H9 (cell line): ENCODE data around the gene GSS. TPM values are rescaled to one million over a fixed set of nuclear protein-coding genes. Genes with fewer than 3 reads are reported as not detected.

Experiments
- DNase-seq: peaks from one replicate; pipeline ENCODE4 v3.0.0-alpha.2; 2017
- H2AFZ ChIP-seq: one replicate; pipeline ENCODE4 v1.6.1; 2013; ENCODE audit warnings: mild to moderate bottlenecking, low read length, control low read depth, moderate library complexity
- H2AK5ac ChIP-seq: 2 replicates; pipeline ENCODE4 v1.6.1; 2013; ENCODE audit warnings: low read length, control low read depth, mixed read lengths; ENCODE audit not compliant: insufficient read length
- H2BK120ac ChIP-seq: one replicate; pipeline ENCODE4 v1.6.1; 2013; ENCODE audit warnings: low read depth, mild to moderate bottlenecking, low read length, control low read depth, inconsistent platforms; ENCODE audit not compliant: poor library complexity, severe bottlenecking
- H2BK12ac ChIP-seq: 2 replicates; pipeline ENCODE4 v1.6.1; 2013; ENCODE audit warnings: low read length, control low read depth, mixed read lengths, low read depth; ENCODE audit not compliant: insufficient read length
- H2BK15ac ChIP-seq: 2 replicates; pipeline ENCODE4 v1.6.1; 2013; ENCODE audit warnings: low read depth, low read length, control low read depth
- H2BK20ac ChIP-seq: one replicate; pipeline ENCODE4 v1.6.1; 2013; ENCODE audit warnings: low read depth, mild to moderate bottlenecking, low read length, control low read depth, inconsistent platforms; ENCODE audit not compliant: poor library complexity, severe bottlenecking
- H2BK5ac ChIP-seq: 2 replicates; pipeline ENCODE4 v1.6.1; 2013; ENCODE audit warnings: low read length, control low read depth, mixed read lengths; ENCODE audit not compliant: insufficient read length
- H3K14ac ChIP-seq: 2 replicates; pipeline ENCODE4 v1.6.1; 2013; ENCODE audit warnings: low read length, control low read depth; ENCODE audit not compliant: insufficient read depth
- H3K18ac ChIP-seq: 2 replicates; pipeline ENCODE4 v1.6.1; 2013; ENCODE audit warnings: low read depth, mild to moderate bottlenecking, mixed read lengths, low read length, control low read depth; ENCODE audit not compliant: insufficient read length
- H3K23ac ChIP-seq: 2 replicates; pipeline ENCODE4 v1.6.1; 2013; ENCODE audit warnings: low read length, control low read depth, mixed read lengths, low read depth; ENCODE audit not compliant: insufficient read length
- H3K23me2 ChIP-seq: 2 replicates; pipeline ENCODE4 v1.6.1; 2013; ENCODE audit warnings: low read depth, mild to moderate bottlenecking, mixed read lengths, low read length, control low read depth; ENCODE audit not compliant: insufficient read length, poor library complexity, severe bottlenecking
- H3K27ac ChIP-seq: 2 replicates; pipeline ENCODE4 v1.5.1; 2013; ENCODE audit warnings: low read length, control low read depth, mixed read lengths, low read depth; ENCODE audit not compliant: insufficient read length
- H3K27me3 ChIP-seq: 2 replicates; pipeline ENCODE4 v1.6.1; 2013; ENCODE audit warnings: low read length, control low read depth, inconsistent platforms; ENCODE audit not compliant: insufficient read depth
- H3K4ac ChIP-seq: 2 replicates; pipeline ENCODE4 v1.6.1; 2013; ENCODE audit warnings: low read depth, mild to moderate bottlenecking, control low read depth, inconsistent platforms, low read length, moderate library complexity
- H3K4me1 ChIP-seq: 2 replicates; pipeline ENCODE4 v1.6.1; 2013; ENCODE audit warnings: low read length, control low read depth, inconsistent platforms; ENCODE audit not compliant: insufficient read depth
- H3K4me2 ChIP-seq: 2 replicates; pipeline ENCODE4 v1.6.1; 2013; ENCODE audit warnings: low read length, control low read depth, mixed read lengths; ENCODE audit not compliant: insufficient read length, insufficient read depth
- H3K56ac ChIP-seq: 2 replicates; pipeline ENCODE4 v1.6.1; 2013; ENCODE audit warnings: low read depth, mild to moderate bottlenecking, mixed read lengths, low read length, control low read depth; ENCODE audit not compliant: insufficient read length
- H3K79me1 ChIP-seq: 2 replicates; pipeline ENCODE4 v1.6.1; 2013; ENCODE audit warnings: low read depth, mild to moderate bottlenecking, moderate library complexity, low read length, control low read depth, inconsistent platforms; ENCODE audit not compliant: insufficient read depth, poor library complexity, severe bottlenecking
- H3K79me2 ChIP-seq: 2 replicates; pipeline ENCODE4 v1.6.1; 2013; ENCODE audit warnings: low read length, control low read depth, inconsistent platforms; ENCODE audit not compliant: insufficient read depth
- H3K9ac ChIP-seq: 2 replicates; pipeline ENCODE4 v1.6.1; 2013; ENCODE audit warnings: low read length, control low read depth, mixed read lengths; ENCODE audit not compliant: insufficient read length; ENCODE audit errors: extremely low read depth
- H3K9me3 ChIP-seq: one replicate; pipeline ENCODE4 v1.6.1; 2013; ENCODE audit warnings: low read depth, low read length, inconsistent platforms; ENCODE audit not compliant: control insufficient read depth
- H3T11ph ChIP-seq: one replicate; pipeline ENCODE4 v1.6.1; 2013; ENCODE audit warnings: mild to moderate bottlenecking, low read length, control low read depth, inconsistent platforms
- H4K20me1 ChIP-seq: one replicate; pipeline ENCODE4 v1.6.1; 2013; ENCODE audit not compliant: control insufficient read depth, insufficient read length, insufficient read depth
- H4K5ac ChIP-seq: 2 replicates; pipeline ENCODE4 v1.6.1; 2013; ENCODE audit warnings: low read depth, mild to moderate bottlenecking, mixed read lengths, low read length, control low read depth; ENCODE audit not compliant: insufficient read length
- H4K8ac ChIP-seq: replicated peaks from 2 replicates; pipeline ENCODE4 v1.6.1; 2013; ENCODE audit warnings: low read length, control low read depth, mixed read lengths, low read depth; ENCODE audit not compliant: insufficient read length
- H4K91ac ChIP-seq: 2 replicates; pipeline ENCODE4 v1.6.1; 2013; ENCODE audit warnings: low read depth, mild to moderate bottlenecking, moderate library complexity, mixed read lengths, low read length, control low read depth; ENCODE audit not compliant: insufficient read length
- H3K27ac Mint-ChIP-seq, 3 experiments: 2 replicates in 2 of 3; 3 replicates in 1 of 3; pipeline ENCODE4 v1.8.0; 2020 to 2021; ENCODE audit warnings: mixed read lengths in 3 of 3, mild to moderate bottlenecking in 1 of 3, moderate library complexity in 1 of 3
- H3K27me3 Mint-ChIP-seq: 2 replicates; pipeline ENCODE4 v1.8.0; 2021; ENCODE audit warnings: low read depth, mild to moderate bottlenecking, moderate library complexity, mixed read lengths
- H3K36me3 Mint-ChIP-seq, 3 experiments: 2 replicates in 2 of 3; 3 replicates in 1 of 3; pipeline ENCODE4 v1.8.0; 2020 to 2021; ENCODE audit warnings: low read depth in 3 of 3, mixed read lengths in 3 of 3; ENCODE audit not compliant: insufficient read depth in 1 of 3
- H3K4me1 Mint-ChIP-seq, 2 experiments: 2 replicates each; pipeline ENCODE4 v1.8.0; 2020; ENCODE audit warnings: mixed read lengths in 2 of 2
- H3K4me3 Mint-ChIP-seq, 2 experiments: 2 replicates in 1 of 2; 3 replicates in 1 of 2; pipeline ENCODE4 v1.8.0; 2020 to 2021; ENCODE audit warnings: mild to moderate bottlenecking in 2 of 2, mixed read lengths in 2 of 2, moderate library complexity in 1 of 2
- H3K9me3 Mint-ChIP-seq, 2 experiments: 2 replicates in 1 of 2; 3 replicates in 1 of 2; pipeline ENCODE4 v1.8.0; 2020; ENCODE audit warnings: mild to moderate bottlenecking in 2 of 2, mixed read lengths in 2 of 2, moderate library complexity in 1 of 2
- CTCF ChIP-seq: fragments of 200-600 bp; sonication (generic); conservative IDR thresholded peaks from 3 replicates; pipeline ENCODE4 v1.8.0; 2021; ENCODE audit warnings: antibody characterized with exemption, mild to moderate bottlenecking
- WGBS: extraction: QIAGEN DNeasy Blood & Tissue Kit; methylation state at CpG from one replicate; pipeline ENCODE4 v1.1.7; 2013; ENCODE audit warnings: missing lambda C conversion rate, low lambda C conversion rate, mixed read lengths; ENCODE audit not compliant: insufficient read length; ENCODE audit errors: extremely low coverage; 5-methylcytosine and 5-hydroxymethylcytosine counted together
- total RNA-seq: library from RNA; stranded (reverse); gene quantifications from 2 replicates; pipeline ENCODE4 v1.2.1, GENCODE V29; 2021

The GSS gene
- total RNA-seq, 1 experiment from 2014 or later, result 48.5 TPM

GRCh38 chr20:34977365-34978091 lies 21.9 kb upstream of the GSS start:
- Histone ChIP-seq H3K18ac (peak overlapping the region; percentile 1), H3K9me3 (no peaks in the 10 kb centered on the region), H2AK5ac (no peak overlapping the region), H2BK120ac (no peak overlapping the region), H2AFZ (no peak overlapping the region), H3K27me3 (no peaks in the 10 kb centered on the region), H3K56ac (no peak overlapping the region), H4K8ac (no peak overlapping the region), H4K5ac (no peak overlapping the region), H3K79me1 (no peaks in the 10 kb centered on the region), H3K4me2 (no peak overlapping the region), H3K14ac (no peak overlapping the region), H3T11ph (no peak overlapping the region), H3K79me2 (no peaks in the 10 kb centered on the region), H4K20me1 (no peaks in the 10 kb centered on the region), H3K4me1 (peaks cover 5% of the 10 kb centered on the region; the same call in 1 of the 2 replicates), H3K4ac (no peak overlapping the region), H3K23ac (no peak overlapping the region), H2BK20ac (no peak overlapping the region), H3K9ac (no peak overlapping the region), H4K91ac (no peak overlapping the region), H3K27ac (no peak overlapping the region), H2BK12ac (no peak overlapping the region), H2BK5ac (no peak overlapping the region), H2BK15ac (no peak overlapping the region), H3K23me2 (no peaks in the 10 kb centered on the region)
- peaks cover 92% of the 10 kb centered on the region for H3K27me3 Mint-ChIP-seq
- TF ChIP-seq CTCF, result no peak
- H3K4me1 Mint-ChIP-seq, result peaks cover 49 to 52% of the 10 kb centered on the region in 2 experiments
- H3K9me3 Mint-ChIP-seq, result peaks cover 0 to 2% of the 10 kb centered on the region in 2 experiments; a peak in 2 of 5 replicates
- no peak for DNase-seq
- no peaks in the 10 kb centered on the region for H3K36me3 Mint-ChIP-seq
- H3K4me3 Mint-ChIP-seq, result no peak overlapping the region
- no peak overlapping the region for H3K27ac Mint-ChIP-seq
- WGBS, result no CpG with 5 or more reads among the region's 17 CpGs
